HG02642 (cell line): ENCODE measurements around the gene SOX10.

Experiments
- ATAC-seq: cut with Tn5 transposase; IDR thresholded peaks from one replicate; pipeline ENCODE4 v1.9.1; 2021; ENCODE audit warnings: mild to moderate bottlenecking; ENCODE audit not compliant: unreplicated experiment, poor library complexity

Gene SOX10

DNA sequence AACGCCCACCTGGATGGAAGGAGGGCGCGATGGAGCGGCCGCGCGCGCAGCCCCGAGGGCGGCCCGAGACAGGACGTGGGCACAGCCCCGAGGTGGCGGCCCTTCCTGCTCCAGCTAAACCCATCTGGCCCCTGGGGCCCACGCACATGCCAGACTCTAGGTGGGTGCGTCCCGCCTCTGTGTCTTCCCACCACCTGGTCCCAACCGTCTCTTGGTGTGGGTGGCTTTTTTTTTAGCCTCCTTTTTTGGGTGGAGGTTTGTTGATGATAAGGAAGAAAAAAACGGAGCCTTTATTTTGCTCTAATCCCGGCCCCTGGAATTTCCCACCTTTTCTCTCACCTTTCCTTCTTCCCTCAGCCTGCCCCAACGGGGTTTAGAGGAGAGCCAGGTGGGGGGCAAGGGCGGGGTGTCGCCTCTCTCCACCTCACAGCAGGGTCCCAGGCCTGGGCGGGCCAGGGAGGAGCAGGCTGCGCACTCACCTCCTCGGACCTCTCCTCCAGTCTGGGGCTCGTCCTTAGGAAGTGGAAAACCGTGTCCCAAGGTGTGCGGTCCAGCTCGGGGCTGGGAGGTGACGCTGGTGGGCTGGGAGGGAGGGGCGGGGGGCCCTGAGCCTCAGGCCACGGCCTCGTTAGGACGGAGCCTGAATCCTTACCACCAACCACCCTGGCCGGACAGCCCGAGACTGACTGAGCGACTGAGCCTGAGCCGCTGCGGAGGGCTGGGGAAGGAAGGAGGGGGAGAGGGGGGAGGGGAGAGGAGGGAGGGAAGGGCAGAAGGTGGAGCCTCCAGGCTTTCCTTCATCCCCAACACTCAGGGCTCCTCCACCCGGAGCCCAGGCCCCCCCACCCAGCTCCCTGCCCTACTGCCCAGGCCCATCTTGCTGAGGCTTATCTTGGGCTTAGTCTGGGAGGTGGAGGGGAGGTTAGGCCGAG is at the start of gene SOX10:
SOX10 (minus strand) TSS at position 696 of the 932 bp plus-strand sequence. CDS start 771 bp downstream, outside the sequence.
- no peak for ATAC-seq

- ATAC-seq = no peak
Observed at GRCh38 chr22:38033522-38034277, 49.3 kb upstream of the SOX10 start.

- no peak for ATAC-seq
Observed at GRCh38 chr22:38032681-38033521, 48.5 kb upstream of the SOX10 start.

GRCh38 chr22:38031491-38031890 is 47.1 kb upstream of the SOX10 start:
- ATAC-seq = no peak

DNA sequence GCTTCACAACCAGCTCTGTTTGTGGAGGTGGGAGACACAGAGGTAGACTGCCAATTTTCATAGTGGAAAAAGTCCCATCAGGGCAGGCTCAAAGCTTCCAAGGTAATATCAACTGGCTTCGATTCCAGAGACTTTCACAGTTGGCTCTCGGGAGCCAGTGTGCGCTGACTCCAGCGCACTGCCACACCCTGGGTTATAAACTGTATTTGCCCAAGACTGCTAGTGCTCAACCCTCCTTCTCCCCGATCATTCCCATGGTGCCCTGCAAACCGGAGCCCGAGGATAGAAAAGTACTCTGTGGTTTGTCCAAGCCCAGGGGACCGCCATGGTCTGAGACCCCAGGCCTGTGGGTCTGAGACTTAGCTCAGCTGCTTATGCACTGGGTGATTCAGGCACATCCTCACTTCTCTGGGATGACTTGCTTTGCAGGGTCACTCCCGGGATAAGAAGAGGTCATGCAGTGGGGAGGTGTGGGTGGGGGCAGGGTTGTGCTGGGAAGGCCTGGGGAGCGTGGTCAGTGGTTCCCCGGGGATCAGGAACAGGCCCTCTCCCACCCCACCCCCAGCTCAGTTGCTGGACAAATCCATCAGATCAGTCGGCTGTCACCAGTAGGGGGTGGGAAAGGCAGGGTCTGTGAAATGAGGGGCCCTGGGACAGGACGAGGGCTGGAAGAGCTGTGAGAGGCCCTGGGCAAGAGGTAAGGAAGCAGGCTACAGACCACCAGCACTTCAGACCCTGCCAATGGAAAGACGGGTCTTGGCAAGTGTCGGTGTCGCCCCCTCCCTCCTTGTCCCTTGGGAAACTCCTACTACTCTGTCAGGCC is 46.2 kb upstream of the SOX10 start:
- no peak for ATAC-seq

- ATAC-seq = no peak
Observed at GRCh38 chr22:38029901-38030300, 45.5 kb upstream of the SOX10 start.

- no peak for ATAC-seq
Observed at GRCh38 chr22:38029370-38029769, 45.0 kb upstream of the SOX10 start.

- no peak for ATAC-seq
Observed at GRCh38 chr22:38028344-38029130, 44.2 kb upstream of the SOX10 start.

GRCh38 chr22:38027487-38027886 is 43.1 kb upstream of the SOX10 start:
- ATAC-seq = no peak

DNA sequence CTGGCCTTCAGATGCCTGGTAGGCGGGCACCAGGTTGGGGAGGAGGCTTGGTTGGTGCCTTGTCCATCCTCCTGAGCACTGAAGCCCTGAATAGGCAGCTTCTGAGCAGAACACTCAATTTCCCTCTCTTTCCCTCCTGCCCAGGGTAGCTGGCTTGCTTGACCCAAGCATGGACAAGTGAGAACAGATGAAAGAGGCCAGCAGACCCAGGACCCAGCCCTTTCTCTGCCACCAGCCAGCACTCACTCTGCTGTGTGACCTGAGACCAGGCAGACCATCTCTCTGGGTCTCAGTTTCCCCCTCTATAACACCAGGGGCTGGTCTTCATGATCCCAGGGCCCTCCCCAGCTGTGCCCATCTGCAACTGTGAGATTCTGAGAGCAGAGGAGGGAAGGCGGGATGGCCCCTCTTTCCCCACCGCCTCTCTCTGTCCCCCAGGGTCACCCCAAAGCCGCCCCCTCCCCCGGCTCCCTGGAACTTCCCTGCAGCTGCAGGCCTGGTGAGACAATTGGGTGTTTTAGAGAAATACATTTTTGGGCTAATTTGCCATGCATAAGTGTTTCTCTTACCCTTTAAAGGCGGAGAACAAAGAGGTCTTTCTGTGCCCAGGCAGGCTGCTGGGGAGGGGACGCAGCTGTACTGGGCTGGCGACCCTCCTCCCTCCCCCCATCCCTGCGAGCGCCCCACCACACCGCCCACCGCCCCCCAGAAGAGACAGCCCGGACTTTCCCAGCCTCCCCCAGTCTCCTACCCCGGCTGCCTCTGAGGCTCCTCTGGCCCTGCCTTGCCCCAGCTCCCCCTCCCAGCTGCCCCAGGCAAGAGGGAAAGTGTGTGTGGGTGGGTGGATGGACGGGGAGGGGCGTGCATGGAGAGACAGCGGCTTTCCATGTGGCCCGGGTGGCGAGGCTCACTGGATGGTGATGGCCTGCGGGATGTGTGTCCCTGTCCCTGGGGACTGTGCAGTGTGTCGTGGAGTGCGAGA is 42.1 kb upstream of the SOX10 start:
- no peak for ATAC-seq

DNA sequence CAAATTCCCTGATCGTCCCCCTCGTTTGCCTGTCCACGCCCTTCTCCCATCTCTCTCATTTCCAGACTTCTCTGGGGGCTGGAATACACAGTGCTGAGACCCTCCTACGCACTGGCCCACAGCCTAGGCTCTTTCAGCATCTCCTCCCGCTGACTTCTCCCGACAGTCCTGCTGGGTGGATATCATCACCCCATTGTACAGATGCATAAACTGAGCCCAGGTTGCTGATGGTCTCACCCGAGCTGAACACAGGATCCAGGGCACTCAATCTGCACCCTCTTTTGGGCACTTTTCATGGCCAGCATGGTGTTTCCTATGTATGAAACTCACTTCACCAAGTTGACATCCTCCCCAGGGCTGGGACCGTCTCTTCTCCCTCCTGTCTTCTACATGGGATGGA is 41.2 kb upstream of the SOX10 start:
- ATAC-seq = no peak

GRCh38 chr22:38023045-38023444 is 38.7 kb upstream of the SOX10 start:
- no peak for ATAC-seq

DNA sequence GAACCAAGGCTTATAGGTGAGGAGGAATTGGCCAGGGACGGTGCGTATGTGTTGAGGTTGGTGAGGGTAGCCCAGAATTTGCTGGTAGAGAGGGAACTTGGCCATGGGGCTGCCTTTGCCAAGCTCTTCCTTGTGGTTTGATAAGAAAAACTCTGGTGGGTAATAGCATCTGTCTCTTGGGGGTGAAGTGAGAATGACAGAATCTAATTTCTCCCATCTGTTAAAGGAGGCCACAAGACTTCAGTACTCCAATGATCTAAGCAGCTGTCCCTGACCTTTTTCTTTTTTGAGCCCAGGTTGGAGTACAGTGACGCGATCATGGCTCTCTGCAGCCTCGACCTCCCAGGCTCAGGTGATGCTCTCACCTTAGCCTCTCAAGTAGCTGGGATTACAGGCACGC is 36.9 kb upstream of the SOX10 start:
- no peak for ATAC-seq

- ATAC-seq = no peak
Observed at GRCh38 chr22:38018938-38019827, 34.8 kb upstream of the SOX10 start.

- no peak for ATAC-seq
Observed at GRCh38 chr22:38017939-38018885, 33.9 kb upstream of the SOX10 start.
